ENCODE data around the gene PHACTR1.

Gene PHACTR1

DNA sequence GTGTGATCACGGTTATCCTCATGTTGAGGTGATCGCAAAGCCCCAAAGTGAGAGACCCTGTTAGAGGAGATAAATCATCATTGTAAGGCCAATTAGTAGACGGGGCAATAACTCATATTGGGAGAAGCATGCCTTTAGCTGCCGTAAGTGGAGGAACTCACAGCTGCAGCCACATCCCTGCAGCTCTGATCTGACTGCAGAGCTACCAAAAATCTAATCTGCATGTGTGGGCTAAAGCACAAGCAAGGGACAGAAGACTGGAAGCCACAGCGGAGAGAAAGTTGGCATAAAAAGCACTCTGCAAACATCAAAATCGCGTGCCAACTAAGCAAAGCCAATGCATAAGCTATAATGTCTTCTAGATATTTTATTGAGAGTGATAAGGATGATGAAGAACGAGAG, 532.0 kb downstream of the PHACTR1 start:
- DNase-seq: no peak

DNA sequence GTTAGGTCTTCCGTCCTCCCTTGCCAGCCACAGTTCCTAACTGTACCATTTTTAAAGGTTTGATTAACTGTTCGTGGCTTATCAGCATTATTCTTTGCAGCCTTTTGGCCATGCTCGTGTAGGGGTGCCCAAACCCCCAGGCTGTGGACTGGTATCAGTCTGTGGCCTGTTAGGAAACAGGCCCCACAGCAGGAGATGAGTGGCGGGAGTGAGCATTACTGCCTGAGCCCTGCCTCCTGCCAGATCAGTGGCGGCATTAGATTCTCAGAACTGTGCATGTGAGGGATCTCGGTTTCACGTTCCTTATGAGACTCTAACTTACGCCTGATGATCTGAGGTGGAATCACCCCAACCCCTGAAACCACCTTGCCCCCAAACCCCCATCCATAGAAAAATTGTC, 532.4 kb downstream of the PHACTR1 start:
- DNase-seq: no peak

DNA sequence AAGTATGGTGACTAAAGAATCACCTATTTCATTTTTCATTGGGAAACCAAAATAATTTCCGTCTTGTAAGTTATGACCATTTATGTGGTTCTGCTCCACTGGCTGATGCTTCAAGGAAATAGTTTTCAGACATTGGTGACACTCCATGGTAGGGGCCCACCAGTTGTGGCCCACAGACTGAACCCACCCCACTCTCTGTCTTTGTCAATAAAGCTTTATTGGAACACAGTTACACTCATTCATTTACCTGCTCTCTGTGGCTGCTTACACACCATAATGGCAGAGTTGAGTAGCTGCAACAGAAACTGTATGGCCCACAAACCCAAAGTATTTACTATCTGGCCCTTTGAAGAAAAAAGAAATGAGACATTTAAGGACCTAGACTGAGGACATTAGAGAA, 533.2 kb downstream of the PHACTR1 start:
- no peak for DNase-seq

DNA sequence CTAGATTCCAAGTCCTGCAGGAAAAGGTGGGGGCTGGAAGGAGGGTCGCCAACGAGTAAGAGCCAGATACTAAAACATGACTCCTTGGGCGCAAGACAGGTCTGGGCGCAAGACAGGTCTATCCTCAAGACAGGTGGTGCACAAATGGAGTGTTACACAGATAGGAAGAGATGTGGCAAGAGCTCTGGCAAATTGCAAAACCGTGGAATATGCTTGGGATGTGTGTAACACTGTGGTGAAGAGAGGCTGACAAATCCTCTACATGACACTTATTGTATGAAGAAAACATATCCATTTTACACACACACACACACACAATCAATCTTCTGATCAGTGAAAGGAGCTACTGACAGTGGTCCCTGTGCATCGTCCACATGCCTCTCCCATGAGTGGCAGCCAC, 534.1 kb downstream of the PHACTR1 start:
- DNase-seq: no peak

DNA sequence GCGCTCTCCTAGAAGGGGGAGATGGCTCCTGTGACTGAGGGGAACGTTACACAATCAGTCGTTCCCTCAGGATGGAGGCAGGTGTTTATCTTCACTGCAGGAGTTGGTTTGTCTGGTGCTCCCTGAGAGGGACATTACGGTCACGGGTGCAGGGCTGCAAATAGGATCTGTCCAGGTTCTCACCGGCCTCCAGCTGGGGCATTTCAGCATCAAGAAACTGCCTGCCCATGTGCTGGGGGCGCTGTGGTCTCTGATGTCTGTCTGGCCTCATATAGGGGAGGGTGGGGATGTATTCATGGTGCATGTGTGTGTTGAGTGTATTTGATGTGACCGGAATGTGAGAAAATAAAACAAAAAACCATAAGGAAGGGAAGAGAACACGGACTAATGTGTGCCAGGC, 534.7 kb downstream of the PHACTR1 start:
- DNase-seq: no peak

DNA sequence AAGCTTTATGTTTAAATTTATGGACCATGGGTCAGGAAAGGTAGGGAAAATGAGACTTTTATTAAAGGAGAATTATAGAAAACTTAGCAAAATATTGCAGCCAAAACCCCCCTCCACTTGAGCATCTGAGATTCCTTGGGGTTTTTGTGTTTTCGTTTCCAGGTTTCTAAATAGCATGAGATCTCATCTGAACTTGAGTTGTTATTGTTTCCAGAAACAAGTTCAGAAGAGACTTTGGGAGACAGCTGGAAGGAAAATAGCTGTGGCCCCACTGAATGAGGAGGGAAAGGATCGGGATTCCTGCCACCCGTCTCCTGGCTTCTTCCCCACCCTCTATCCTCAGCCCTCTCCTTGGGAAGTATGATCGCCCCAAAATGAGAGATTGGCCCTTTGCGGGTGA, 536.2 kb downstream of the PHACTR1 start:
- no peak for DNase-seq

DNA sequence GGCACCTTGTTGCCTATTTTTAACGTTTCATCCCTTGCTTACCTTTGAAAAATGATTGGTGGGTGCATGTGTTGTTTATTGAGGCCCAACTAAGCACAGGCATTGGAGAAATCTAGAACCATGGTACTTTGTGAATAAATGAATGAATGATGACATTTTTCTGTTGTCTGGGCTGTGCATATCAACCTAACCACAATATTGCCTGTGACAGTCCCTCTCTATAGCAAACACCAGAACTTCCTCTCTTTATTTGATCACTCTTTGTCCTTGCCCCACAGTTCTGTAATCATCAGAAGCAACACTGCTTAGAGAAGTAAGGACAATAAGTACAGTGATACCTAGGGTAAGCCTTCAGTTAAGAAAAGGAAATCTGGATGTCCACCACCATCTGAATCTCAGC, 536.7 kb downstream of the PHACTR1 start:
- no peak for DNase-seq

DNA sequence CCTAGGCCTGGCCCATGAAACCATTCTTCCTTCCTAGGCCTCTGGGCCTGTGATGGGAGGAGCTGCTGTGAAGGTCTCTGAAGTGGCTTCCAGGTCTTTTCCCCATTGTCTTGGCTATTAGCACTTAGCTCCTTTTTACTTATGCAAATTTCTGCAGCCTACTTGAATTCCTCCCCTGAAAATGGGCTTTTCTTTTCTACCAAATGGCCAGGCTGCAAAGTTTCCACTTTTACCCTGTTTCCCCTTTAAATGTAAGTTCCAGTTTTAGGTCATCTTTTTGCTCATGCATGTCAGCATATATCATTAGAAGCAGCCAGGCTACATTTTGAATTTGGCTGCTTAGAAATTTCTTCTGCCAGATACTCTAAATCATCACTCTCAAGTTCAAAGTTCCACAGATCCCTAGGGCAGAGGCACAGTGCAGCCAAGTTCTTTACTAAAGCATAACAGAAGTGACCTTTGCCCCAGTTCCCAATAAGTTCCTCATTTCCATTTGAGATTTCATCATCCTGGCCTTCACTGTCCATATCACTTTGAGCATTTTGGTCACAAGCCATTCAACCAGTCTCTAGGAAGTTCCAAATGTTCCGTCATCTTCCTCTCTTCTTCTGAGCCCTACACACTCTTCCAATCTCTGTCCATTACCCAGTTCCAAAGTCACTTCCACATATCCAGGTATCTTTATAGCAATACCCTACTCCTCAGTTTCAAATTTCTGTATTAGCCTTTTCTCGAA, 539.9 kb downstream of the PHACTR1 start:
- no peak for DNase-seq

DNA sequence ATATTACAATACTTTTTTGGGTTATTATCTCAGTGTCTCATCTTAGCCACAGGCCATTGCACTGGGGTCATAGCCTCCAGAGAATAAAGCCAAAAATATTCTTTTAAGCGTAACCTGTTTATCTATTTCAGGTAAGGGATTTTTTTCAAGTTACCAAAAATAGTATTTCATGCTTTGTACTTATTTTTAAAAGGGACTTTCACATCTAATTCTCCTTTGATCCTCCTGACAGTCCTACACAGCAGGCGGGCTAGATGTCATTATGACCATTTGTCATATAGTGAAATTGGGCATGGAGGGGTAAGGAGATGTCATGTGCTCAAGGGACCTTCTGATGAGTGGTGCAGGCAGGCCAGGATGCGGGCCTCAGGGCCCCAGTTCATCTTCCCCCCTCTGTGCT, 542.8 kb downstream of the PHACTR1 start:
- no peak for DNase-seq

DNA sequence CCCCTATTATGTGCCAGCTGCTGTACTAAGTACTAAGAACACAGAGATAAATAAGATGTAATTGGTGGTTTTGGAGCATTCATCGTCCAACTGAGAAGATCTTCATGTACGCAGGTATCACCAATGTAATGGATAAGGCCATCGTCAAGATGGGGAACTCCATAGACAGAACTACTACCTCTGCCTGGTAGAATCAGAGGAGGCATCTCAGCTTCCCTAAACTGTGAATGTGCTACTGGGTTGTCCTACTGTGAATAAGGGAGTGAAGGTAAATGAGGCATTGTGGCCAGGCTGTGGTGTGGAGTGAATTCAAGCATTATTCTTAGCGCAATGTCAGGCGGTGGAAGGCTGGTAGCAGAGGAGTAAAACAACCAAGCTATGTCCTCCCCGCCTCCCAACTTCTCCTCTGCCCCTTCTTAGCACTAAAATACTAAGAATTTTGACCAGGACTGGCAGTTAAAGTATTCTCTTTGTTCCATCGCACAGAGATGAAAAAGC, 543.6 kb downstream of the PHACTR1 start:
- DNase-seq: no peak

DNA sequence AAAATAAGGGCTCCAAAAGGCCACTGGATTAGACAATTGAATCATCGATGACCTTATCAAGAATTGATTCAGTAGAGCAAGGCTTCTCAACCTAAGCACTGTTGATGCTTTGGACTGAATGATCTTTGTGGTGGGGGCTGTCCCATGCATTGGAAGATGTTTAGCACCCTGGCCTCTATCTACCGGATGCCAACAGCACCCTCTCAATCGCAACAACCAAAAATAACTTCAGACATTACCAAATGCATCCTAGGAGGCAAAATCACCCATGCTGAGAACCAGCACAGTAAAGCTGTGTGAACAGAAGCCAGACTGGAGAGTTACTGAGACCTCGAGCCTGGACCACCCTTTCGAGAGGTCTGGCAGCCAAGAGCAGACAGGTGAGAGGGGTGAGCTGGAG, 544.3 kb downstream of the PHACTR1 start:
- DNase-seq: no peak

DNA sequence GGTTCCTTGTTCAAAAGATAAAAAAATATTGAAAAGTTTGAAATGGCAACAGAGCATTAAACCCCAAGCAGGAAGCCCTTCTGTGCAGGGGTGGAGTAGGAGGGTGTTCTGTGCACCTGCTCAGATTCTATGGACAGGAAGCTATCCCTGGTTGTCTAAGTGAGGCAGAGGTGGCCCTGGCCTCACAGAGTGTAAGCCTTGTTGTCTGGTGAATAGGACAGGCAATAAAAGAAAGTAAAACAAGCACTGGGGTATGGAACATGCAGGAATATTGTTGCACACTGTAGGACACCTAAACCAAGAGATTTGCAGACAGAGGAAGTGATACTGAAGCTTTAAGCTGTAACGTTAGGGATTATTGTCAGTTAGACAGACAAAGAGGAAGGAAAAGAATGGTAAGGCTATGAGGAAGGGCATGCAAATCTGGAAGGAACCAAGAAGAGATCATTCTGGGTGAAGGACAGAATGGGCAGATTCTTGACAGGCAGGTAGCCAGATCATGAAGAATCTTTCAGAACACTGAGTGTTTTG, 545.0 kb downstream of the PHACTR1 start:
- no peak for DNase-seq

DNA sequence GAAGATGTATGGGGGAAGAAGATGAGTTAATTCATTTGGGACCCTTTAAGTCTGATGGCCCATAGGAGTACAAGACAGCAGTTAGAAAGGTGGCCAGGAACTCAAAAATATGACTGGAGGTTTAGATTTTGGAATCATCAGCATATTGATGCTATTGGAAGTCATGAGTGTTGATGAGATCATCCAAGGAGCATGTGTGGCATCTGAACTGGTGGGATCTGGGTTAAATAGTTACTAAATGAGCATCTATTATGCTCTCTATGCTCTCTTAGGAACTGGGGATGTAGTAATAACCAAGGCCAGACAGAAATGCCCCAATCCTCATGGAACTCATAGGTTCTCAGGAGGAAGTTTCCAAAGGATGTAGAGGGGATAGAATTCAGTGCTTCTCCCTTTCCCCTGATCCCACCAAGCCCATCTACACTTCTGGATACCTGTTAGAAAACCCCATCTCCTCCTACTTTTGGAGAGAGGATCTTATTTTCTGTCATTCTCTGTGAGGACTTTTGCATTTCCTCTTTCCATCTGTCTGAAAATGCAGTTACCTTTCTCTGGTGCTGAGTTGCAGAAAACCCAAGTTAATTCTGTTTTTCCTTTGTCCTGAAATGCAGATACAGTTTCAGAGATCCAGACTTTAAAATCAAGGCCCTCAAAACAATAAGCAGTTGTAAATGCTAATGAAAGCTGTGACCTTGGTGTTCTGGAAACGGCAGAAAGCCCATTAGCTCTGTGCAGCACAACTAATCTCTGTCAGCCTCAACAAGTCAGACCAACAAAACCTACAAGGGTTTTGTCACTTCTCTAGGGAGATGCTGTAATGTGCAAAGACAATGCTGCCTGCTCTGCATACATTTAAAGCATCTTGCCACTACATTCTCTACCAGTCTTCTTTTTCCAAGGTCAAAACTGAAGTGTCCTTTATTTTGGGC, 546.0 kb downstream of the PHACTR1 start:
- no peak for DNase-seq

DNA sequence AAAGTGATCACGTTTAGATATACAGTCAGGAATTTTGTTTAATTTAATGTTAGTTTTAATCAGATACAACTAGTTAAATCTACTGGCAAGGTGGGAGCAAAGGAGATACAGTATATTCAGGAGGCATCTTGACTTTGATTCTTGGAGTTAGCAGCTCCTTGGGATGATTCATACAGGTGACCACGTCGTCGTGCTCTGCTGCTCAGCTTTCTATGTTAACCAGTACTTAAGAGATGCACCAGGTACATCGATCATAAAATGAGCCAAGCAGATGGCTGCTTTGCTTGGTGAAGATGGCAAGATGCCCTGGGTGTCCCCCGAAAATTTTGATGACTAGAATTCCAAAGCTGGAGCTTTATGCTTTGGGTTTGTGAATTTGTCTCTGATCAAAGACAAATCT, 547.1 kb downstream of the PHACTR1 start:
- DNase-seq: no peak

DNA sequence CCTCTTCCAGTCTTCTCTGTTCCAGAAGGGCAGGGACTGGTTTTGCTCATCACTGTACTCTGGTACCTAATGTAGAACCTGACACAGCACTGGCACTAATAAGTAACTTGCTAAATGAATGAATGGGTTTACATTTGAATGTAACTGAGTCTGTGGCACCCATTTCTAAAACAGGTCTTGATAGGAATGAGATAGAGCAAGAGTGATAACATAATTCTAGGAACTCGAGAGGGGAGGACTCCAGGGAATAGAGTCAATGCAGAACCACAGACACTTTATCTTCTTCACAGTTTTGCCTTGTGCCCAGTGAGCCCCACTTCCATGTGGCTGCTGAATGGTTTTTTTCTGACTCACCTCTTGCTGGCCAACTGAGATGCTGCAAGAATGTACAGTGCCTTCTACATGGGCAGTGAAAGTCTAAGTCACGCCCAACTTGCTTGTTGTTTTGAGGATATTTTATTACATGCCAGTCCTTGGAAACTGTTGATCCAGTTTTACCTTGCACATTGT, 550.6 kb downstream of the PHACTR1 start:
- no peak for DNase-seq

DNA sequence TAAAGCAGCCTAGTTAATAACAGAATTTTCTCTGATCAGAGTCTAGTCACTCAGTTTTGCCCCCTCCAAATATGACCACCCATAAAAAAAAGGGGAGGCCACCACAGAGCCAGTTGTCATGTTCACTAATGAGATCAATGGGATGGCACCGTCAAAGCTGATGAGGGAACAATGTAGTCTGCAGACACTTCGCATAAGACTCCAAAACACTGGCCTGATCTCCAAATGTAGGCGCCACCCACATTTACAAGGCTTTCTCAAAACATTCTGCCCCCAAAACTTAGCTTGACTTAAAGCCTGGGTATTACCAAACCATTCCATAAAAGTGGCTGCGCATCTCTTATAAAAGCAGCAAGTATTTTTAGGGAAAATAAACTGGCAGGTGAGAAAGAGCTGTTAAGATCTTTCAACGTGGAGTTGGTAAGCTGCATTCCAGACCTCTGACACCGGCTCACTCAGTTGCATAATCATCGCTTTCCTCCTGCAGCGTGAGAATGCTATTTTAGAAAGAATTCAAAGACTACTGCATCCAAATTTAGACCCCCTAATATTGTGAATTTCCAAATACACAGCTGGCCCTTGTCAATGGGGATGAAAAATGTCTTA, 552.4 kb downstream of the PHACTR1 start:
- DNase-seq: no peak

DNA sequence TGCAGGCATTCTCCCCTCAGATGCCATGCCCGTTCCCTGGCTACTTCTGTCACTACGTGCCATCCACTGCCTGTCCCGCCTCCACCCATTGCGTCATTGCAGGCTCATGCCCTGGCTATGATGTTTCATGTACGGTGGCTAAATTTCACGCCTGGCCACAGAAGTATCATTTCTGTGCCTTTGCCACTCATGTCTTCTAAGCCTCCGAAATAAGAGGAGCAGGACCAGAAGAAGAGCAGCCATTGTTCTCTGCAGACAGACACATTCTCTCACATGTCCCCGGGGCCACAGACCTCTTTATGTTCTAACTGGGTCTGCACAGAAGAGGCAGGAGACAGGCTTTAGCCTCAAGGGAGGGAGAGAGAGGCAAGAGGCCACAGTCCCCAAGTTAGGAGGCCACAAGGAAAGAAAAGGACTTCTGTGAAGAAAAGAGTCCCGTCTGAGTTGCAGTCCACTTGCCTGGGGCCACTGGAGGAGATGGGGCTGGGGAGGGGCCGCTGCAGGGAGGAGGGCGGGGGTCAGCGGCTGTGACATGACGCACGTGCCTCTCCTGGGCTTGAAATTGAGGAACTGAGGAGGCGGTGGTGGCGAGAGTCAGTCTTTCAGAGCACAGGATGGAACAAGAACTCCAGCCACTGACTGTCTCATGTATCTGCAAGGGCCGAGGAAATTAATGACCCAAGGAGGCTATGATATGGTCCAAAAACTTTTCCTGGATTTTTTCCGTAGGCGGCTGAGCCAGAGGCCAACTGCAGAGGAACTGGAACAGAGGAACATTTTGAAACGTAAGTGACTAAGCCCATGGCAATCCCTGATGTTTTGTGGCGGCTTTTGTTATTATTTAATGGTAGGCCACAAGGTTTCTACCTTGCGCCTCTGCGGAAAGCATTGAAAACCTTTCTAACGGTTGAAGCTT, 555.8 kb downstream of the PHACTR1 start:
- peak; percentile 23 for DNase-seq

DNA sequence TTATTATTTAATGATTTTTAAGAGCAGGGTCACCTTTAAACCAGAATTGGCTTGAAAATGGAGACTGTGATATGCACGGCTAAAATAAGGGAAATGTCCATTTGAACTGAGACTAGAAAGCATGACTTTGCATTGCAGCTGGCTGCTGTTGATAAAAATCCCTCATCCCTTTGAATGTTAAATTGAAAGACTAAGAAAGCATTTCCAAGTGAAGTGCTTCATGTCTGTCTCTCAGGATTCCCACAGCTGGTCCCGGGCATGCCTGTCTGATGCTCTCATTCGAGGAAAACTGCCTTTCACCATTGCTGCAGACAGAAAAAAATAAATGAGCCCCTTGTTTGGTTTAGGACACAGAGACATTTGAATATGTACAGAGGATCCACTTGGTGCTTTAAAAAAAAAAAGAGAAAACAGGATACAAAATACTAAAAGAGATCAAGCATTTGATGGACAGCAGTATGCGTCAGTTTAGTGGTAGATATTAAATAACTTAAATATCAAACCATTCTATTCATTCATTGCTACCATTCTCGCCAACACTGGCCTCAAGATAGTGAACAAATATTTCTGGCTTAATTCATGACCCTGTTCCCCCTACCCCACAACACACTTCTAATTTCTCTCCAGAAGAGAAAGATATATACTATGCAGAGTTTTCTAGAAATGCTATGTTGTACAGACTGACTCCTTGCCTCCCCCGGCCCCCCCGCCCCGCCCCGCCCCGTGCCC, 556.8 kb downstream of the PHACTR1 start:
- no peak for DNase-seq

DNA sequence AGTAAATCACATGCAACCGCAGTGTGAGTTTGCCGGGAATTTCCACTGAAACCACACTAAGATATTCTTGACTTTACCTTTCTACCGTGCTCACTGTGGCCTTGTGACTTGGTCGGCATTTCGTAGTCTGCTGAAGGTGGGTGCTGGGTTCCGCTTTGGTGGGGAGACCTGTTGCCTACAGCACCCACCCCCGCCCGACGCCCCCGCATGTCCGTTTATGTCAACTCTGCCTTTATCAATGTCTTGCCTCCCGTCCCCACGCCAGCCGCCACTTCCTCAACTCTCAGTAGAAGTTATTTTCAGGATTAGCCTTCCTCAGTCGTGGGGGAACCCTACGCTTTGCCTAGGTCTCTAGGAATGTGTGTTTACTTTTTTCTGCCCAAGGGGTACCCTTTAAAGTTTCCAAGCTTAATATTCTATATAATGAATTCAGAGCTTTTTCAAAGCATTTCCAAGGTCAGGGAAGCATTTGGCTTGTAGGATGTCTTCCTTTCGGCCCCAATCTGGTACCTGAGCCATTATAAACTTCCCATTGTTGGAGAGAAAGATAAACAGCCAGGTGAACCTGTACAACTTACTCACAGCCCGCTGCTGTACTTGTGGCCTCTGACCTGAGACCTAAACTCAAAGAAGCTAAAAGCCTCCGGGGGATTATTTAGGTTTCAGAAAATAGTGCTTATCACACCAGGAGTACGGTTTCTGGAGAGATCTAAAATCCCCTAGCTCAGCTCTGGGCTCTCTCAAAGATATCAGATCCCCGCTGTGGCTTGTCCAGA, 557.6 kb downstream of the PHACTR1 start:
- peak; percentile 63 for DNase-seq

DNA sequence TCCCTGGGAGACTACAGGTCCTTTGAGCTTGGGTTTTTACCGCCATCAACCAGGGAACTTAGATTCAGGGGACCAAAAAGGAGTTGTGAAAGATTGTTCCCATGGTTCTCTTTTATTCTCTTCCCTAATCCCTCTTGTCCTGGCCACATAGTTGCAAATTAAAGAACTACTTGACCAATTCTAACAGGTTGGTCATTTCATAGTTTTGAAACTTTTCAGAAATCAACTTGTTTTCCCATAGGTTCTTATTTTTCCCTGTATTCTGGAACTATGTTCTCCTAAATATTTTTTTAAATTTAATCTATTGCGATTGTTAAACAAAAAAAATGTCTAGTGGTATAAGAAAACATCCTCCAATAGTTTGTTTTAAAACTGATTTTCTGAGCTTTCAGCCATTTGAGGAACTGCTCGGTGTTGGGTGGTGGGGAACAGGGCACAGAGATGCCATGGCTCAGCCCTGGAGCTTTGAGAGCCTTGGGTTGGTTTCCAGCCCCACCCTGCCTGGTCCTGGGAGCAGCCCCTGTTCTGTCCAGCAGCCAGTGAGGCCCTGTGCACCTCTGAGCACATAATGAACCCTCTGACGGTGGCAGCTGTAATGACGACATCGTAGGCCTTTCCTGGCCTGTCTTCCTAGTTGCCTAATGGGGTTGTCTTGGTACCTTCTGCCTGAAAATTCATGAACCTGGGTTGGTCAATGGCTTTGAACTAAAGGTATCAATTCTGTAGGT, 558.3 kb downstream of the PHACTR1 start:
- no peak for DNase-seq

Measured in CD4-positive, alpha-beta T cell treated with Interleukin-12 subunit alpha and Interleukin-12 subunit beta, for 1 hour (primary cell).